Fibroblast of the aortic adventitia (primary cell): ENCODE data around the gene IL13. TPM values are rescaled to one million over a fixed set of nuclear protein-coding genes. Genes with fewer than 3 reads are reported as not detected.

Experiments
- DNase-seq: peaks from one replicate; pipeline ENCODE4 v3.0.0-alpha.2; 2010; ENCODE audit warnings: low read depth
- H3K4me3 ChIP-seq: 2 replicates; pipeline ENCODE4 v1.5.1; 2011; ENCODE audit warnings: low read depth, mild to moderate bottlenecking, control low read depth, low read length, moderate library complexity
- CTCF ChIP-seq: IDR thresholded peaks from 2 replicates; pipeline ENCODE4 v1.5.1; 2011; ENCODE audit warnings: mild to moderate bottlenecking, low read length, control low read depth, inconsistent platforms; ENCODE audit not compliant: insufficient read depth
- total RNA-seq: library from RNA; depleted of rRNA; stranded (reverse); fragments of >200 nt; gene quantifications from 2 replicates; pipeline ENCODE4 v1.2.3, GENCODE V29; 2012; ENCODE audit warnings: low replicate concordance

Gene IL13
- total RNA-seq, 1 donor = not detected

- TF ChIP-seq CTCF = no peak
- no peak for DNase-seq
- no peak overlapping the region for H3K4me3 ChIP-seq
Measured at GRCh38 chr5:132677682-132678400, 19.9 kb downstream of the IL13 start.

GRCh38 chr5:132678735-132679134 is 20.8 kb downstream of the IL13 start:
- no peak overlapping the region for H3K4me3 ChIP-seq
- no peak for TF ChIP-seq CTCF
- DNase-seq = no peak

GRCh38 chr5:132679166-132679565 is 21.2 kb downstream of the IL13 start:
- no peak overlapping the region for H3K4me3 ChIP-seq

GRCh38 chr5:132679717-132680380 is 21.9 kb downstream of the IL13 start:
- no peak overlapping the region for H3K4me3 ChIP-seq
- DNase-seq = no peak
- TF ChIP-seq CTCF = no peak

More at GRCh38 chr5:132679166-132679565, 21.2 kb downstream of the IL13 start:
- no peak for TF ChIP-seq CTCF
- DNase-seq = no peak

- no peak overlapping the region for H3K4me3 ChIP-seq
- no peak for DNase-seq
- no peak for TF ChIP-seq CTCF
Measured at GRCh38 chr5:132680780-132681475, 23.0 kb downstream of the IL13 start.

- no peak overlapping the region for H3K4me3 ChIP-seq
- no peak for DNase-seq
- TF ChIP-seq CTCF = no peak
Measured at GRCh38 chr5:132681476-132681831, 23.5 kb downstream of the IL13 start.
